IMR-90 (cell line): ENCODE results near the gene UBE2V1. TPM values are rescaled to one million over a fixed set of nuclear protein-coding genes. Genes with fewer than 3 reads are reported as not detected.

Source experiments
- ATAC-seq: fragments of 200-7000 bp; cut with Tn5 transposase; 2 replicates; pipeline ENCODE4 v1.9.1; 2020; ENCODE audit warnings: low read depth, mild to moderate bottlenecking, moderate library complexity
- BruUV-seq: library from RNA; stranded (reverse); fragments of 400-500 nt; replicated peaks from 2 replicates; lab custom pipeline; 2021; lab: Mats Ljungman, UMichigan
- CTCF ChIA-PET: fragments of 300-600 bp; formaldehyde crosslinking; extraction: SDS; loops from one replicate; lab custom pipeline; 2021; ENCODE audit warnings: antibody characterized with exemption; lab: Yijun Ruan, JAX
- POLR2A ChIA-PET: fragments of 300-600 bp; sonication (Branson Sonifier 250); formaldehyde crosslinking; loops from one replicate; lab custom pipeline; 2022; ENCODE audit warnings: antibody characterized with exemption; ENCODE audit not compliant: unreplicated experiment; lab: Charles Lee
- DNase-seq: peaks from one replicate; pipeline ENCODE4 v3.0.0; 2013
- H2AFZ ChIP-seq: replicated peaks from 2 replicates; pipeline ENCODE3; 2013; ENCODE audit warnings: low read length, mild to moderate bottlenecking; ENCODE audit not compliant: poor library complexity
- H2AK5ac ChIP-seq: 2 replicates; pipeline ENCODE4 v1.6.1; 2013; ENCODE audit warnings: low read depth, low read length, inconsistent platforms
- H2AK9ac ChIP-seq: replicated peaks from 2 replicates; pipeline ENCODE3; 2013; ENCODE audit warnings: mild to moderate bottlenecking, low read depth, low read length, moderate library complexity; ENCODE audit not compliant: poor library complexity
- H2BK120ac ChIP-seq: 2 replicates; pipeline ENCODE4 v1.6.1; 2013; ENCODE audit warnings: low read depth, low read length, inconsistent platforms
- H2BK15ac ChIP-seq: 3 replicates; pipeline ENCODE4 v1.6.1; 2013; ENCODE audit warnings: low read depth, low read length, inconsistent platforms
- H2BK20ac ChIP-seq: 2 replicates; pipeline ENCODE4 v1.6.1; 2013; ENCODE audit warnings: low read depth, mild to moderate bottlenecking, inconsistent platforms, low read length, moderate library complexity
- H2BK5ac ChIP-seq: 2 replicates; pipeline ENCODE4 v1.6.1; 2013; ENCODE audit warnings: mild to moderate bottlenecking, low read depth, low read length, inconsistent platforms; ENCODE audit not compliant: poor library complexity, severe bottlenecking
- H3K14ac ChIP-seq: replicated peaks from 2 replicates; pipeline ENCODE4 v1.6.1; 2013; ENCODE audit warnings: low read depth, low read length, inconsistent platforms
- H3K18ac ChIP-seq: 2 replicates; pipeline ENCODE4 v1.6.1; 2013; ENCODE audit warnings: low read depth, low read length, control low read depth
- H3K23ac ChIP-seq: 2 replicates; pipeline ENCODE4 v1.6.1; 2013; ENCODE audit warnings: low read depth, low read length, inconsistent platforms
- H3K27ac ChIP-seq: 2 replicates; pipeline ENCODE4 v1.5.1; 2013; ENCODE audit warnings: mild to moderate bottlenecking, control low read depth, low read length; ENCODE audit not compliant: insufficient read depth
- H3K27me3 ChIP-seq: 2 replicates; pipeline ENCODE4 v1.6.1; 2013; ENCODE audit warnings: low read length; ENCODE audit not compliant: control insufficient read depth, insufficient read depth
- H3K36me3 ChIP-seq: 2 replicates; pipeline ENCODE4 v1.6.1; 2013; ENCODE audit warnings: low read length, mixed read lengths; ENCODE audit not compliant: control insufficient read depth, insufficient read depth
- H3K4ac ChIP-seq: 2 replicates; pipeline ENCODE4 v1.6.1; 2013; ENCODE audit warnings: low read depth, low read length, inconsistent platforms
- H3K4me1 ChIP-seq: 2 replicates; pipeline ENCODE4 v1.6.1; 2013; ENCODE audit warnings: low read length, mixed read lengths; ENCODE audit not compliant: control insufficient read depth, insufficient read depth
- H3K4me2 ChIP-seq: 2 replicates; pipeline ENCODE4 v1.6.1; 2013; ENCODE audit warnings: low read depth, mild to moderate bottlenecking, control low read depth, low read length, moderate library complexity
- H3K4me3 ChIP-seq: 2 replicates; pipeline ENCODE4 v1.5.1; 2013; ENCODE audit warnings: low read depth, mild to moderate bottlenecking, control low read depth, low read length, moderate library complexity; ENCODE audit not compliant: insufficient read depth
- H3K56ac ChIP-seq: 2 replicates; pipeline ENCODE4 v1.6.1; 2013; ENCODE audit warnings: low read length, inconsistent platforms; ENCODE audit not compliant: insufficient read depth; ENCODE audit errors: extremely low read depth
- H3K79me1 ChIP-seq, 2 experiments: 2 replicates each; pipeline ENCODE4 v1.6.1; 2013; ENCODE audit warnings: low read length in 2 of 2, inconsistent platforms in 1 of 2, low read depth in 1 of 2
- H3K9ac ChIP-seq: 2 replicates; pipeline ENCODE4 v1.6.1; 2013; ENCODE audit warnings: low read depth, low read length, control low read depth
- H3K9me1 ChIP-seq: 2 replicates; pipeline ENCODE4 v1.6.1; 2013; ENCODE audit warnings: low read length, inconsistent platforms; ENCODE audit not compliant: insufficient read depth
- H3K9me3 ChIP-seq: 2 replicates; pipeline ENCODE4 v1.6.1; 2013; ENCODE audit warnings: low read length; ENCODE audit not compliant: control insufficient read depth, insufficient read depth
- H4K20me1 ChIP-seq: 2 replicates; pipeline ENCODE4 v1.6.1; 2013; ENCODE audit warnings: low read length, inconsistent platforms; ENCODE audit not compliant: insufficient read depth
- H4K5ac ChIP-seq: 2 replicates; pipeline ENCODE4 v1.6.1; 2013; ENCODE audit warnings: mild to moderate bottlenecking, low read depth, low read length, control low read depth
- H4K8ac ChIP-seq, 2 experiments: 2 replicates each; pipeline ENCODE4 v1.6.1; 2013; ENCODE audit warnings: low read depth in 2 of 2, low read length in 2 of 2, control low read depth in 1 of 2, inconsistent platforms in 1 of 2
- H4K91ac ChIP-seq: 2 replicates; pipeline ENCODE4 v1.6.1; 2013; ENCODE audit warnings: low read depth, low read length, inconsistent platforms; ENCODE audit not compliant: insufficient read depth
- CTCF ChIP-seq: conservative IDR thresholded peaks from 2 replicates; pipeline ENCODE4 v1.5.1; 2012; ENCODE audit warnings: mild to moderate bottlenecking, low read depth, low read length, improper control_type of control experiment
- FOS ChIP-seq: fragments of 150-350 bp; IDR thresholded peaks from 2 replicates; pipeline ENCODE4 v1.6.1; 2016; ENCODE audit warnings: low read depth, low read length
- RAD21 ChIP-seq: IDR thresholded peaks from 2 replicates; pipeline ENCODE4 v1.6.1; 2012; ENCODE audit warnings: low read length, improper control_type of control experiment
- RCOR1 ChIP-seq: IDR thresholded peaks from 2 replicates; pipeline ENCODE4 v1.6.1; 2012; ENCODE audit warnings: mild to moderate bottlenecking, low read length, improper control_type of control experiment; ENCODE audit not compliant: insufficient replicate concordance
- WGBS, 2 experiments: methylation state at CpG; one replicate each; pipeline versions ENCODE4 v1.1.5 to v1.1.7; 2013; ENCODE audit warnings: missing lambda C conversion rate in 2 of 2; ENCODE audit not compliant: insufficient read length in 1 of 2; ENCODE audit errors: extremely low coverage in 2 of 2; 5-methylcytosine and 5-hydroxymethylcytosine counted together
- dilution Hi-C: fragments of 300-500 bp; cut with HindIII; formaldehyde crosslinking; loops from one replicate; pipeline ENCODE4 v1.14.3; 2018; ENCODE audit warnings: low sequenced_read_pairs; ENCODE audit not compliant: unreplicated experiment
- in situ Hi-C: fragments of 300-500 bp; cut with MboI; formaldehyde crosslinking; loops from 3 replicates; pipeline ENCODE4 v1.14.3; 2019; ENCODE audit warnings: low sequenced_read_pairs, inconsistent platforms, mixed read lengths
- intact Hi-C: fragments of 100-400 bp; cut with micrococcal nuclease; formaldehyde crosslinking; loops from 2 replicates; pipeline ENCODE4 v1.10.0; 2022
- polyA plus RNA-seq, 3 experiments: library from polyadenylated mRNA; depleted of rRNA; stranded (reverse); fragments of >200 nt; gene quantifications; 2 replicates each; pipeline ENCODE4 v1.2.3, GENCODE V29; 2012; ENCODE audit warnings: low replicate concordance in 1 of 3
- total RNA-seq: library from RNA; depleted of rRNA; stranded (reverse); fragments of >200 nt; gene quantifications from 2 replicates; pipeline ENCODE4 v1.2.3, GENCODE V29; 2012

The UBE2V1 gene
- total and polyA plus RNA-seq, 2 of the 4 experiments (the other 2 are of a cell fraction): 20.1 to 138 TPM

- ChIA-PET CTCF (no interaction called here), POLR2A (interaction anchor here (0.6 kb wide), 1 partner anchor 77 kb away, joined by 5 read pairs; no protein-coding TSS in a partner anchor)
- H3K36me3 ChIP-seq: no peaks in the 10 kb centered on the region
- ATAC-seq (no peak), DNase-seq (peak; percentile 37)
- H3K23ac ChIP-seq: no peak overlapping the region
- H3K18ac ChIP-seq: peak overlapping the region; percentile 16; the same call in 1 of the 2 replicates
- H3K56ac ChIP-seq: no peak overlapping the region
- intact Hi-C loops: no loop called here
- H2AFZ ChIP-seq: peak overlapping the region; percentile 74
- 80% methylated on average over 4 of the region's 9 CpGs; no CpG with 5 or more reads in 1 of the 2 experiments for WGBS, 2 experiments
- H3K27me3 ChIP-seq: no peaks in the 10 kb centered on the region
- H2BK15ac ChIP-seq: peak overlapping the region; percentile 77; the same call in 2 of the 3 replicates
- H3K4me2 ChIP-seq: no peak overlapping the region
- H4K20me1 ChIP-seq: no peaks in the 10 kb centered on the region; the same call in 1 of the 2 replicates
- no peak overlapping the region for H3K27ac ChIP-seq
- H3K4me1 ChIP-seq: peaks cover 18% of the 10 kb centered on the region
- peak overlapping the region; percentile 39; the same call in 1 of the 2 replicates for H4K5ac ChIP-seq
- peaks cover 17% of the 10 kb centered on the region for H3K9me1 ChIP-seq
- peak overlapping the region; percentile 88 for H2BK120ac ChIP-seq
- BruUV-seq: no TSS peak
- H2BK20ac ChIP-seq: peak overlapping the region; percentile 73
- no peak overlapping the region for H3K9ac ChIP-seq
- H3K79me1 ChIP-seq: no peaks in the 10 kb centered on the region; a peak in 1 of 4 replicates
- no peaks in the 10 kb centered on the region for H3K9me3 ChIP-seq
- no peak overlapping the region for H3K4me3 ChIP-seq
- TF ChIP-seq RCOR1 (no peak), RAD21 (no peak), FOS (no peak), CTCF (no peak)
- H2AK5ac ChIP-seq: peak overlapping the region; percentile 88
- peak overlapping the region; percentile 64 for H4K91ac ChIP-seq
- H2BK5ac ChIP-seq: no peak overlapping the region
- dilution Hi-C loops: no loop called here
- in situ Hi-C loops: no loop called here
- peak overlapping the region; percentile 84 for H2AK9ac ChIP-seq
- peak overlapping the region; percentile 73 to 75; a peak in 3 of 4 replicates for H4K8ac ChIP-seq
- H3K4ac ChIP-seq: peak overlapping the region; percentile 89
- H3K14ac ChIP-seq: peak overlapping the region; percentile 74
Measured at GRCh38 chr20:50034567-50035180, 78.3 kb downstream of the UBE2V1 start.
